Upper lobe of left lung (tissue), 6 donors: ENCODE measurements around the gene SRPRA. TPM values are rescaled to one million over a fixed set of nuclear protein-coding genes. Genes with fewer than 3 reads are reported as not detected.
A peak's percentile ranks its signal among the peaks of the same experiment; 100 is the strongest.

Source experiments
- ATAC-seq, 2 donors: fragments of 200-7000 bp; cut with Tn5 transposase; one replicate each; pipeline ENCODE4 v1.9.1; 2022; ENCODE audit warnings: mild to moderate bottlenecking in 2 of 2, moderate library complexity in 2 of 2; ENCODE audit not compliant: low FRiP score in 2 of 2
- DNase-seq, 2 donors: peaks; one replicate each; pipeline ENCODE4 v3.0.0-alpha.2; 2019 to 2020
- H3K27ac ChIP-seq, 4 donors: fragments of 200-600 bp; sonication (generic); one replicate each; pipeline ENCODE4 v1.5.1; 2016 to 2019
- H3K27me3 ChIP-seq, 4 donors: fragments of 200-600 bp; sonication (generic); one replicate each; pipeline ENCODE4 v1.5.1; 2017 to 2019
- H3K36me3 ChIP-seq, 4 donors: fragments of 200-600 bp; sonication (generic); one replicate each; pipeline ENCODE4 v1.5.1; 2016 to 2019
- H3K4me1 ChIP-seq, 4 donors: fragments of 200-600 bp; sonication (generic); one replicate each; pipeline ENCODE4 v1.5.1; 2018 to 2019
- H3K4me3 ChIP-seq, 4 donors: fragments of 200-600 bp; sonication (generic); one replicate each; pipeline ENCODE4 v1.5.1; 2017 to 2019; ENCODE audit warnings: mild to moderate bottlenecking in 2 of 4, moderate library complexity in 1 of 4
- H3K9me3 ChIP-seq, 4 donors: fragments of 200-600 bp; sonication (generic); one replicate each; pipeline ENCODE4 v1.5.1; 2018 to 2019
- EP300 ChIP-seq, 4 donors: sonication (generic); formaldehyde crosslinking; IDR thresholded peaks; one replicate each; pipeline ENCODE4 v1.5.1; 2017; ENCODE audit warnings: antibody characterized with exemption in 4 of 4, control low read depth in 2 of 4
- POLR2A ChIP-seq, 4 donors: fragments of 450-650 bp; IDR thresholded peaks; one replicate each; pipeline ENCODE4 v1.5.1; 2016 to 2017; ENCODE audit warnings: antibody characterized with exemption in 4 of 4, mild to moderate bottlenecking in 2 of 4
- POLR2AphosphoS5 ChIP-seq, 2 donors: sonication (generic); formaldehyde crosslinking; IDR thresholded peaks; one replicate each; pipeline ENCODE4 v1.5.1; 2017; ENCODE audit warnings: antibody characterized with exemption in 2 of 2
- WGBS, 2 donors: methylation state at CpG; one replicate each; pipeline ENCODE4 v1.1.5; 2017 to 2018; 5-methylcytosine and 5-hydroxymethylcytosine counted together
- total RNA-seq, 6 donors: library from RNA; depleted of rRNA in 4 of 6; stranded (reverse); fragments of >200 nt in 4 of 6; gene quantifications; one replicate each; pipeline versions ENCODE4 v1.1.0 to v1.2.1, GENCODE V29; 2016 to 2021
- TF ChIP-seq, protein P1 (sequence below), 6 experiments: fragments of 450-650 bp in 4 of 6; fragments of 200-600 bp in 2 of 6; sonication (generic) in 2 of 6; IDR thresholded peaks; one replicate each; pipeline ENCODE4 v1.5.1; 2016 to 2019; ENCODE audit warnings: antibody characterized with exemption in 6 of 6
- donor health status: DM: no; HTN: no; CAD: no; lungs with moderate emphysema.
- donor health status: DM: no; HTN: yes; CAD: no; lungs with severe emphysema.

Gene SRPRA
- total RNA-seq, 6 donors from 2014 or later: 76.0 to 131 (median 113) TPM

DNA sequence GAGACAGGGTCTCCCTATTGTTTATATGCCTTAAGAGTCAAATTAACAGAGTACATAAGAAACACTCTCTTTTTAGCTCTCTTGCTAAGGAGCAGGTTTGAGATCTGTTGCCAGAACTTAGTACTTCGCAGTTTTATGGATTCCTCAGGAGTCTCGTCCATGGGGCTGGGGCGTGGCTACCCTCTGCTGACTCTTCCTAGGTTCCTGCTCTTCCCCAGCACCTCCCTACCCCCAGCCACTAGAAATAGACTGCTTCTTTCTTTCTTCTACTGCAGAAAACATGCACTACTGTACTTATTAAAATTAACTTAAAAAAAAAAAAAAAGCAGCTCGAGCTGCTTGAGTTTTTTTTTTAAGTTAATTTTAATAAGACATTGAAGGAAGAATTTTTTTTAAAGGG is 49.1 kb downstream of the SRPRA start:
- ATAC-seq: no peak
- WGBS, 2 donors: 58 to 72% methylated on average over 4 of the region's 4 CpGs
- H3K27me3 ChIP-seq: no peaks in the 10 kb centered on the region
- no peak overlapping the region for H3K4me3 ChIP-seq
- H3K4me1 ChIP-seq: peaks cover 7 to 23% (median 16%) of the 10 kb centered on the region in 4 donors
- H3K9me3 ChIP-seq: no peaks in the 10 kb centered on the region
- no peak overlapping the region for H3K27ac ChIP-seq
- H3K36me3 ChIP-seq: no peaks in the 10 kb centered on the region
- no peak for TF ChIP-seq POLR2A (IDR thresholded peaks at IDR 0.05)
- TF ChIP-seq EP300 (IDR thresholded peaks at IDR 0.05): no peak
- TF ChIP-seq POLR2AphosphoS5 (IDR thresholded peaks at IDR 0.05): no peak
- TF ChIP-seq, protein P1, sequence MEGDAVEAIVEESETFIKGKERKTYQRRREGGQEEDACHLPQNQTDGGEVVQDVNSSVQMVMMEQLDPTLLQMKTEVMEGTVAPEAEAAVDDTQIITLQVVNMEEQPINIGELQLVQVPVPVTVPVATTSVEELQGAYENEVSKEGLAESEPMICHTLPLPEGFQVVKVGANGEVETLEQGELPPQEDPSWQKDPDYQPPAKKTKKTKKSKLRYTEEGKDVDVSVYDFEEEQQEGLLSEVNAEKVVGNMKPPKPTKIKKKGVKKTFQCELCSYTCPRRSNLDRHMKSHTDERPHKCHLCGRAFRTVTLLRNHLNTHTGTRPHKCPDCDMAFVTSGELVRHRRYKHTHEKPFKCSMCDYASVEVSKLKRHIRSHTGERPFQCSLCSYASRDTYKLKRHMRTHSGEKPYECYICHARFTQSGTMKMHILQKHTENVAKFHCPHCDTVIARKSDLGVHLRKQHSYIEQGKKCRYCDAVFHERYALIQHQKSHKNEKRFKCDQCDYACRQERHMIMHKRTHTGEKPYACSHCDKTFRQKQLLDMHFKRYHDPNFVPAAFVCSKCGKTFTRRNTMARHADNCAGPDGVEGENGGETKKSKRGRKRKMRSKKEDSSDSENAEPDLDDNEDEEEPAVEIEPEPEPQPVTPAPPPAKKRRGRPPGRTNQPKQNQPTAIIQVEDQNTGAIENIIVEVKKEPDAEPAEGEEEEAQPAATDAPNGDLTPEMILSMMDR (IDR thresholded peaks at IDR 0.05): no peak
- no peak for DNase-seq

DNA sequence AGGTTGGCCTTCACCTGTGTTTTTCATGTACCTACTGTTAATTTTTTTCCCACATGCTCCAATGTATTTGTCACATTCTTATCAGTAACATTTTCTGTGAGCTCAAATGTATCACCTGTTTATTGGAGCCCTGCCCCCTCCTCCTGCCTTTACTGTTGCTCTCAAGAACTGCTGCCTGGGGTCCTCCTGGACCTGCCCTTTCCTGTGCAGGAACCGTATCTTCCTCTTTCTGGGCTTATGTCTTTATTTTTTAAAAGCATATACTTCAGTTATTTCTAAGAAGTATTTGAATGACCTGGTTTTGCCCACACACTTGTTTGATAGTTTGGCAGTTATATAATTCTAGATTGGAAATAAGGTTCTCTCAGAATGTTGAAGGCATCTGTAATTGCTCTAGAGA is 51.2 kb downstream of the SRPRA start:
- WGBS, 2 donors: 33 to 44% methylated on average over 1 of the region's 1 CpG
- Histone ChIP-seq H3K4me3 (no peak overlapping the region), H3K36me3 (no peaks in the 10 kb centered on the region), H3K27me3 (no peaks in the 10 kb centered on the region), H3K4me1 (peaks cover 15 to 39% (median 29%) of the 10 kb centered on the region in 4 donors), H3K27ac (no peak overlapping the region), H3K9me3 (no peaks in the 10 kb centered on the region)
- ATAC-seq: no peak
- no peak for TF ChIP-seq POLR2AphosphoS5 (IDR thresholded peaks at IDR 0.05)
- TF ChIP-seq POLR2A (IDR thresholded peaks at IDR 0.05): no peak
- TF ChIP-seq EP300 (IDR thresholded peaks at IDR 0.05): no peak
- TF ChIP-seq, protein P1 (IDR thresholded peaks at IDR 0.05): no peak
- no peak for DNase-seq

DNA sequence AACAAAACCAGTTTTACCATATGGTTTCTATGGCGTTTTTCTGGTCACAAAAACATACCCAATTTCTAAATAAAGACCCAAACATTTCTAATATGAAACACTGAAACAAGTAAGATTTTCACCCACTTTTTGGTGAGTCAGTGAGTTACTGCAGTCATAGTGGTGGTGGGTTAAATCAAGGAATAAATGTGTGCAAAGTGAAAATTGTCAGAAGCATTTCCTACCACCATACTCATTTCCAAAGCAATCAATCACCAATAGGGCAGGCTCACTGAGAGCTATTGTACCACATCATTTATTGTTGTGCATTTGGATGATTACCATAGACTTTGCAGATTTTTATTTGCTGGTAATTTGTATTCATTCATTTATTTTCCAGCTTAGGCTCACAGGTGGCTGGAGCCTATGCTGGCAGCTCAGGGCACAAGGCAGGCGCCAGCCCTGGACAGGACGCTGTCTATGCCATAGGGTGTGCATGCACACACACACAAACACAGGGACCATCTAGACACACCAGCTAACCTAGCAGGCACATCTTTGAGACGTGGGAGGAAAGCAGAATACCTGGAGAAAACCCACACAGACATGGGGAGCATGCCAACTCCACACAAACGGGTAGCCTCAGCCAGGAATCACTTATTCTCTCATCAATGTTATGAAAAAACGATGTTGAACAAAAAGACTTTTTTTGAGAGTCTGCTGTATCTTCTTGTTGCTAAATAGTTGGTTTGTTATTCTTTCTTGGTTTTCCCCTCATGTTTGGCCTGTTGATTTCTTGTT is 52.0 kb downstream of the SRPRA start:
- no peak for DNase-seq
- no peak overlapping the region for H3K27ac ChIP-seq
- WGBS, 2 donors: 70 to 76% methylated on average over 6 of the region's 6 CpGs
- no peaks in the 10 kb centered on the region for H3K36me3 ChIP-seq
- H3K4me1 ChIP-seq: peaks cover 17 to 44% (median 34%) of the 10 kb centered on the region in 4 donors
- no peaks in the 10 kb centered on the region for H3K9me3 ChIP-seq
- no peaks in the 10 kb centered on the region for H3K27me3 ChIP-seq
- ATAC-seq: no peak
- no peak for TF ChIP-seq POLR2AphosphoS5 (IDR thresholded peaks at IDR 0.05)
- TF ChIP-seq, protein P1 (IDR thresholded peaks at IDR 0.05): no peak
- no peak for TF ChIP-seq POLR2A (IDR thresholded peaks at IDR 0.05)
- no peak for TF ChIP-seq EP300 (IDR thresholded peaks at IDR 0.05)
- H3K4me3 ChIP-seq: no peak overlapping the region

DNA sequence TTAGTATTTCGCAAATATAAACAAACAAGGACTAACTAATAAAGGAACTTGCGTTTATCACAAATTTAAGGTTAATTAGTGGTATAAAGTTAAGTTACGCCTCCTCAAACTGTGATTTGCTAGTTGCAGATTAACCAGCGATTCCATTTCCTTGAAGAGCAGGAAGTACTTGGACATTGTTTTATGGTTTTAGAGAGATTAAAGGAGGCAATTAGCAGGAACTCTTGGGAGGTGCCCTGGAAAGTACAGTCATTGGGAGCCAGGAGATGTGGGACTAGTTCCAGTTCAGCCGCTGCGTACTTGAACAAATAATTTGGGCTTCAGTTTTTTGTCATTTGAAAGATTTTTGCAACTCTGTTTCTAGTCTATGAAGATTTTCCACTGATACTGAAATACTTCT is 53.9 kb downstream of the SRPRA start:
- TF ChIP-seq POLR2A (IDR thresholded peaks at IDR 0.05) (no peak), POLR2AphosphoS5 (IDR thresholded peaks at IDR 0.05) (no peak), EP300 (IDR thresholded peaks at IDR 0.05) (no peak)
- TF ChIP-seq, protein P1 (IDR thresholded peaks at IDR 0.05): no peak
- Histone ChIP-seq H3K4me3 (peak overlapping the region in 1 of 4 donors; percentile 14), H3K9me3 (no peaks in the 10 kb centered on the region), H3K4me1 (peaks cover 23 to 56% (median 38%) of the 10 kb centered on the region in 4 donors), H3K27me3 (no peaks in the 10 kb centered on the region), H3K27ac (peak overlapping the region in 3 of 4 donors; percentile 24 to 28 (median 25)), H3K36me3 (peaks cover 0 to under 1% (median under 1%) of the 10 kb centered on the region in 4 donors)
- 18 to 36% methylated on average over 6 of the region's 6 CpGs for WGBS, 2 donors
- DNase-seq: peak in 1 of 2 donors; percentile 48
- ATAC-seq: no peak
